GM12872 (cell line): ENCODE data around the gene F11R.
A peak's percentile ranks its signal among the peaks of the same experiment; 100 is the strongest.

Experiments used
- CTCF ChIP-seq: IDR thresholded peaks from 3 replicates; pipeline ENCODE4 v1.5.1; 2011; ENCODE audit warnings: low read depth, mild to moderate bottlenecking, low read length, moderate library complexity; ENCODE audit not compliant: insufficient read depth

Gene F11R

DNA sequence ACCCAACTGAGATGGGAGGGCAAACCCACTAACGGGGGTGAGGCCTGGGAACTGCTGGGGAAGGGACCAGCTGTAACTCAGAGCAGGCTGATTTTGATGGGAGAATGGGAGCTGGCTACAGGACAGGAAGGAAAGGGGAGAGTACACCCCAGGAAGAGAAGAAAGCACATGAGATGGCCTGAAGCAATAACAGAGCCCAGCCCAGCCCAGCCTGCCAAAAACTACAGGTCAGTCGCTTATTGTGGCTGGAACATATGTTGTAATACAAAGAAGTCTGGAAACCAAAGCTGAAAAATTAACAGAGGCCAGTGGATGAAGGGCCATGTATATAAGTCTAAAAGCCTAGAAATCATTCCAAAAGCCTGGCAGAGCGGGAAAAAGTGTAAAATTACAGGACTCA, 67.9 kb downstream of the F11R start:
- TF ChIP-seq CTCF, result no peak

- no peak for TF ChIP-seq CTCF
These were observed 68.8 kb downstream of the F11R start for GRCh38 chr1:160952129-160952510.

DNA sequence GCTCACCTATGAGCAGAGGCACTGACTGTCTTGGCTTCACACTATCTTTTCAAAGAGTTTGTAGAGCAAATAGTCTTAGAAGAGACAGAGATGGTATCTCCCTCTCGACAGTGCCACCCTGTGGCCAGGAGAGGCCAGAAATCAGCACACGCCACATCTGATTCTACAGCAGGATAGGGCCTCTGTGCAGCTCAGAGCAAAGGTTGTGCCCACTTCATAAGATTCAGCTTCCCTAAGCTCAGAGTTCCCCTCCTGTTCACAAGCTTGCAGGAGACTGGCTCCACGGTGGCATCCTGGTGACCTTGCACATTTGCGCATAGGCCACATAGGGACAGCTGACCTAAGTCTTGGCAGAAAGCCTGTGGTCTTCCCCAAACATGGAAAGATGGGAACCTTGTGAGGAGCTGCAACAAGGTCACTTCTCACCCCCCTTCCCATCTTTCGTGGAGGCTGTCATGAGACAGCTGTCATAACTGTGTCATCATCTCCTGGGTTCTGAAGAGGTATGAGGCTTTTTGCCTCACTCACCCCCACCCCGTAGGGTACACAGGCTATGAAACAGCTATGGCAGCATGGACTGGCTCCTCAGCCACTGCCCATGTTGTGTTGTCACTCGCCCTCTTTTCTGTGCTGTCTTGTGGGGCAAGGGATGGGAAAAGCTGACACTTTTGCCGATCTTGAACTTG, 69.4 kb downstream of the F11R start:
- TF ChIP-seq CTCF, result peak; percentile 94

DNA sequence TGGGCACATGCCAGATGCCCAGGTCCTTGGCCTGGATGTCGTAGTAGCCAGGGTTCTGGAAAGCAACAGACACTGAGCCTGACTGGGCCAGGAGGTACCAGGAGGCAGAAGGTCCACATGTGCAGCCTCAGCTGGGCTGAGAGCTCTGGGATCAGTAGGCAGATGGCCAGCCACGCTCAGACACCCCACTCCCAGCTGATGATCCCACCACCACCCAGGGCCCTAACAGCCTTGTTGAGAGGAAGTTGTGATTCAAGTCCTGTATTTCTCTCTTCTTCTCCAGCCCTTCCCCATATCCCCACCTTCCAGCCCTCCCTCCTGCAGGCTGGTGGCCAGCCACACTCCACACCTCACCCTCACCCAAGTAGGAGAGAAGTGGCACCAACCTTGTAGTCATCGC, 70.3 kb downstream of the F11R start:
- no peak for TF ChIP-seq CTCF

DNA sequence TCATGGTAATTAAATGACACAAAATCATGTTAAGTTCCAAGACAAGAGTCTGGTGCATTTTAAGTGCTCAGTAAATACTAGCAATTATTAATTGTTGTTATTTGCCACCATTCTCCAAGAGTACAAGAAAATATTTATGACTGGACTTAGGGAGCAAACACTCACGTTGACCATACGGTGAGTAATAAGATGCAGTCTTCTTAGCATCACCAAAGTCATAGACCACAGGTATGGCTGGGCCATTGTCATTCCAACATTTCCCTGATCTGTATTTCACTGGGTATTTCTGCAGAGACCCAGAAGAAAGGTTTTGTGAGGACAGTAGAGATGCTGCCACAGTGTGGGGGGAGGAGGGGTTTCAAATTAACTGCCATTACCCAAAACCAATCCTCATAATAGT, 71.1 kb downstream of the F11R start:
- TF ChIP-seq CTCF, result no peak
